Activated CD8-positive, alpha-beta T cell treated with anti-CD3 and anti-CD28 coated beads for 36 hours (primary cell): ENCODE measurements around the gene SPATA16. TPM values are rescaled to one million over a fixed set of nuclear protein-coding genes. Genes with fewer than 3 reads are reported as not detected.

Experiments
- ATAC-seq: fragments of 200-7000 bp; cut with Tn5 transposase; one replicate; pipeline ENCODE4 v1.10.0; 2021; ENCODE audit warnings: mild to moderate bottlenecking, moderate library complexity
- CTCF ChIA-PET: fragments of 350-600 bp; sonication (Branson Sonifier 250); formaldehyde crosslinking; loops from one replicate; lab custom pipeline; 2021; ENCODE audit warnings: antibody characterized with exemption; lab: Charles Lee
- POLR2A ChIA-PET: fragments of 350-600 bp; sonication (Branson Sonifier 250); formaldehyde crosslinking; loops from one replicate; lab custom pipeline; 2021; ENCODE audit warnings: antibody characterized with exemption; lab: Charles Lee
- DNase-seq: peaks from one replicate; pipeline ENCODE4 v3.0.0-alpha.2; 2020
- H3K27ac Mint-ChIP-seq: one replicate; pipeline ENCODE4 v1.8.0; 2021; ENCODE audit warnings: mild to moderate bottlenecking, mixed read lengths
- H3K27me3 Mint-ChIP-seq: one replicate; pipeline ENCODE4 v1.8.0; 2021; ENCODE audit warnings: mixed read lengths
- H3K36me3 Mint-ChIP-seq: one replicate; pipeline ENCODE4 v1.8.0; 2021; ENCODE audit warnings: low read depth, mixed read lengths
- H3K4me1 Mint-ChIP-seq: one replicate; pipeline ENCODE4 v1.8.0; 2021; ENCODE audit warnings: low read depth, mixed read lengths
- H3K4me3 Mint-ChIP-seq: one replicate; pipeline ENCODE4 v1.8.0; 2021; ENCODE audit warnings: mild to moderate bottlenecking, moderate library complexity, mixed read lengths
- H3K9me3 Mint-ChIP-seq: one replicate; pipeline ENCODE4 v1.8.0; 2021; ENCODE audit warnings: mixed read lengths
- intact Hi-C: fragments of 100-400 bp; cut with micrococcal nuclease; formaldehyde crosslinking; loops from one replicate; pipeline ENCODE4 v1.10.0; 2022
- total RNA-seq, 2 experiments: library from RNA; stranded (reverse); gene quantifications; one replicate each; pipeline ENCODE4 v1.2.3, GENCODE V29; 2021
- TF ChIP-seq, protein P1 (sequence below): fragments of 200-600 bp; IDR thresholded peaks from one replicate; pipeline ENCODE4 v1.8.0; 2022; ENCODE audit warnings: antibody characterized with exemption, mild to moderate bottlenecking

Gene SPATA16
- total RNA-seq, 2 experiments from 2014 or later = not detected

DNA sequence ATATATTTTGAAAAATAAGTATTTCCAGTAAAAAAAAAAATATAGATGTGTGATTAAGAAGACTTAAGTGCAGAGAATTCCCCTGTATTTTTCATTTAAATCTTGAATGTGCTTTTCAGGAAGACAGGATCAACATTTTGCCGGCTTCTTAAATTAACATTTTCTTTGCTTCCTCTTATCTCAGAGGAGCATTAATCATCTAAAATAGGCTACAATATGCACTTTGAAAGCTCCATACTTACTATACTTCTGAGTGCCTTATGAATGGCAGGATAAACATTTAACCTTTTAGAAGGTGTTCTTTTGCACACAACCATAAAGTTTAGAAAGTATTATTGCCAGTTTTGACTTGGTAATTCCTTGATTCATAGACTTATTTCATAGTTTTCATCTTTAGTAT lies 226.2 kb downstream of the SPATA16 start:
- Mint-ChIP-seq H3K27me3 (peaks cover 3% of the 10 kb centered on the region), H3K4me1 (no peaks in the 10 kb centered on the region), H3K4me3 (no peak overlapping the region), H3K9me3 (no peaks in the 10 kb centered on the region), H3K27ac (no peak overlapping the region), H3K36me3 (no peaks in the 10 kb centered on the region)
- intact Hi-C loops = no loop called here
- DNase-seq (no peak), ATAC-seq (no peak)
- CTCF ChIA-PET = no interaction called here
- POLR2A ChIA-PET = no interaction called here
- TF ChIP-seq, protein P1, sequence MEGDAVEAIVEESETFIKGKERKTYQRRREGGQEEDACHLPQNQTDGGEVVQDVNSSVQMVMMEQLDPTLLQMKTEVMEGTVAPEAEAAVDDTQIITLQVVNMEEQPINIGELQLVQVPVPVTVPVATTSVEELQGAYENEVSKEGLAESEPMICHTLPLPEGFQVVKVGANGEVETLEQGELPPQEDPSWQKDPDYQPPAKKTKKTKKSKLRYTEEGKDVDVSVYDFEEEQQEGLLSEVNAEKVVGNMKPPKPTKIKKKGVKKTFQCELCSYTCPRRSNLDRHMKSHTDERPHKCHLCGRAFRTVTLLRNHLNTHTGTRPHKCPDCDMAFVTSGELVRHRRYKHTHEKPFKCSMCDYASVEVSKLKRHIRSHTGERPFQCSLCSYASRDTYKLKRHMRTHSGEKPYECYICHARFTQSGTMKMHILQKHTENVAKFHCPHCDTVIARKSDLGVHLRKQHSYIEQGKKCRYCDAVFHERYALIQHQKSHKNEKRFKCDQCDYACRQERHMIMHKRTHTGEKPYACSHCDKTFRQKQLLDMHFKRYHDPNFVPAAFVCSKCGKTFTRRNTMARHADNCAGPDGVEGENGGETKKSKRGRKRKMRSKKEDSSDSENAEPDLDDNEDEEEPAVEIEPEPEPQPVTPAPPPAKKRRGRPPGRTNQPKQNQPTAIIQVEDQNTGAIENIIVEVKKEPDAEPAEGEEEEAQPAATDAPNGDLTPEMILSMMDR = no peak

DNA sequence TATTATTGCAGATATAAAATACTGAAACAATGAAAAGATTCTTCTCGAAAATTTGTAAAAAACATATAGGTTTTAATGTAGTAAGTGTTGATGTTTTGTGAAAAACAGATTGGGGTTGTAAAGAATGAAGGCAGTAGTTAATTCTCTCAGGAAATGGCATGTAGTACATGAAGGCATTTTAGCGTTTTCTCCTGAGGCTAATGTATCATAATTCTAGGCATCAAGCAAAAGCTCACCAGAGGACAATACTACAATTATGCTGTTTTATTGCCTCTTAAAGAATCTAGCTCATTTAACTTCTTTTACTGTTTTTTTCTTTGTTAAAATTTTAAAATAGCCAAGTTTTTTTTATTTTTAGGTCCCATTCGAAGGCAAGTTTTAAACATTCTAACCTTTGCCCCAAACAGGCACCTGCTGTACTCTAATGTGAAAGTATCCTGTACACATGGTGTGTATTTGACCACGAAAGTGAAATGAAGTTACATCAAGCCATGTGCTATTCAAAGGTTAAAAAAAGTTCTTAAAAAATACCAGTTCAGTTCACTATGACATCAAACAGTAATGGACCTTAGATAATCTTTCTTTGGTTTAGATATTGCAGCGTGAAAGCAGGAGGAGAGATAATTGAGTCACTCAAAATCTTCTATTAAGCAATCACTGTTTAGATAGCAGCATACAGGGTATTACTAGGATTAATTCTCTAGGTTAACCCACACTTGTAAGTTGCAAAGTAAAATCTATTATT lies 227.0 kb downstream of the SPATA16 start:
- H3K27ac Mint-ChIP-seq = no peak overlapping the region
- TF ChIP-seq, protein P1 = no peak
- intact Hi-C loops = no loop called here
- no peaks in the 10 kb centered on the region for H3K4me1 Mint-ChIP-seq
- H3K9me3 Mint-ChIP-seq = no peaks in the 10 kb centered on the region
- no peaks in the 10 kb centered on the region for H3K36me3 Mint-ChIP-seq
- ATAC-seq = no peak
- H3K27me3 Mint-ChIP-seq = peaks cover 3% of the 10 kb centered on the region
- no peak overlapping the region for H3K4me3 Mint-ChIP-seq
- POLR2A ChIA-PET = no interaction called here
- CTCF ChIA-PET = no interaction called here
- no peak for DNase-seq

DNA sequence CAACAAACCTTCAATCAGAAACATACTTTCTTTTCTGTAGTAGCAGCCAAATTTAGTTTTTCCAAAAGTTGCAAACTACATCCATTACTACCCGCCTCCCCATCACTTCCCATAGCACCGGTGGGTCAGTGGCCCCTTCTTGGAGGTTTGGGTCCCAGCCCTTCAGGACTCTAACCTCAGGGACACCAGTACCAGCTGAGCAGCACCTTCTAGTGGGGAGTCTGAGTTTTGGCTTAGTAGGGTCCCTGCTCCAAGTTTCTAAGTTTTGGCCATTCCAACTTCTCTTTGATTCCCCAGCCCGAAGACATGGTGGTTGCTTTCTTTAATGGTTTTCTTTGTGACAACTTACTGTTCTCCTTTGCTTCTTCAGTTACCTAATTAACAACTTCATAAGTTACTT lies 229.9 kb downstream of the SPATA16 start:
- DNase-seq (no peak), ATAC-seq (no peak)
- Mint-ChIP-seq H3K4me3 (no peak overlapping the region), H3K27me3 (peaks cover 3% of the 10 kb centered on the region), H3K27ac (no peak overlapping the region), H3K9me3 (no peaks in the 10 kb centered on the region), H3K36me3 (no peaks in the 10 kb centered on the region), H3K4me1 (no peaks in the 10 kb centered on the region)
- ChIA-PET POLR2A (no interaction called here), CTCF (no interaction called here)
- intact Hi-C loops = no loop called here
- TF ChIP-seq, protein P1 = no peak

DNA sequence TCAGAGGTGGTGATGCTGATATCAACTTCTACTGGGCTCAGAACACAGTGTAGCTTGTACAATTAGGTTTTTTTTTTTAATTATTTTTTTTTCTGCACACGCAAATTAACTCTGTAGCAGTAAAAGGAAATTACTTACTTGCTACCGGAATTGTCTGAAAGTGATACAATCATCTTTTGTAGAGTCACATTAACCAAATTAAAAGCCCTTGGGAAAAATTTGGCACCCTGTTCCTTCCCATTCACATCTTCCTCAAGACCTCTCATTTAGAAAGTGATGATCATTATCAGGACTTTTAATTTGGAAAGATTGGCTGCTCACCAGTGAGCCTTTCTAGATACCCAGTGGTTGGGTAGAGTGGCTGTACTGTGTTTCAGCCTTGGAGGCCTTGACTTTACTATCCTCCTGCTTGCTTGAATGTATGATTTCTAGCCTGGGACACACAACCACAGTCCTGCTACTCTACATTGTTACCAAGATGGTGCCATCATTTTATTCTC lies 232.2 kb downstream of the SPATA16 start:
- CTCF ChIA-PET = interaction anchor here (0.7 kb wide), 2 partner anchors 22 to 216 kb away, joined by 3 read pairs; no protein-coding TSS in a partner anchor
- no peak for ATAC-seq

DNA sequence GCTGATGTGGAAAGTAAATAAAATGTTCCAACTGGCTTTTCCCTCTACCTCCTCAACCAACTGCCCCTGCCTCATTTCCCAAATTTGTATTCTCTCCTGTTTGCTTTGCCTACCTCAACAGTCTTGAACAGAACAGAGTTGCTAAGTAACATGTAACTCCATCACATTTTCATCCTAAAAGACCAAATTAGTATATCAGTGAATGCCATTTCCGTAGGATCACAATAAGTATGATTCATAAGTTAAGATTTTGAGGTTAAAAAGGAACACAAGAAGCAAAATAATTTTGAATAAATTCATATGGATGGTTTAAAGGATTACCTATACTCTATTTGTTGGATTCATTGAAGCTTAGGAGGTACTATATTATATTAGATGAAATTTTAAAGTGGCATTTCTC lies 235.6 kb downstream of the SPATA16 start:
- no peak overlapping the region for H3K27ac Mint-ChIP-seq
- CTCF ChIA-PET = no interaction called here
- POLR2A ChIA-PET = no interaction called here
- no peaks in the 10 kb centered on the region for H3K36me3 Mint-ChIP-seq
- ATAC-seq = no peak
- peaks cover 1% of the 10 kb centered on the region for H3K27me3 Mint-ChIP-seq
- no peak for DNase-seq
- H3K4me1 Mint-ChIP-seq = no peaks in the 10 kb centered on the region
- no peaks in the 10 kb centered on the region for H3K9me3 Mint-ChIP-seq
- H3K4me3 Mint-ChIP-seq = no peak overlapping the region
- TF ChIP-seq, protein P1 = no peak
- intact Hi-C loops = no loop called here

More for the DNA sequence above, 232.2 kb downstream of the SPATA16 start:
- H3K4me1 Mint-ChIP-seq = no peaks in the 10 kb centered on the region
- H3K4me3 Mint-ChIP-seq = no peak overlapping the region
- TF ChIP-seq, protein P1 = no peak
- H3K36me3 Mint-ChIP-seq = no peaks in the 10 kb centered on the region
- DNase-seq = no peak
- H3K27me3 Mint-ChIP-seq = peaks cover 4% of the 10 kb centered on the region
- no peaks in the 10 kb centered on the region for H3K9me3 Mint-ChIP-seq
- intact Hi-C loops = no loop called here
- POLR2A ChIA-PET = no interaction called here
- H3K27ac Mint-ChIP-seq = no peak overlapping the region
